ENCODE results near the gene KDELR3.
A peak's percentile ranks its signal among the peaks of the same experiment; 100 is the strongest.

The KDELR3 gene

DNA sequence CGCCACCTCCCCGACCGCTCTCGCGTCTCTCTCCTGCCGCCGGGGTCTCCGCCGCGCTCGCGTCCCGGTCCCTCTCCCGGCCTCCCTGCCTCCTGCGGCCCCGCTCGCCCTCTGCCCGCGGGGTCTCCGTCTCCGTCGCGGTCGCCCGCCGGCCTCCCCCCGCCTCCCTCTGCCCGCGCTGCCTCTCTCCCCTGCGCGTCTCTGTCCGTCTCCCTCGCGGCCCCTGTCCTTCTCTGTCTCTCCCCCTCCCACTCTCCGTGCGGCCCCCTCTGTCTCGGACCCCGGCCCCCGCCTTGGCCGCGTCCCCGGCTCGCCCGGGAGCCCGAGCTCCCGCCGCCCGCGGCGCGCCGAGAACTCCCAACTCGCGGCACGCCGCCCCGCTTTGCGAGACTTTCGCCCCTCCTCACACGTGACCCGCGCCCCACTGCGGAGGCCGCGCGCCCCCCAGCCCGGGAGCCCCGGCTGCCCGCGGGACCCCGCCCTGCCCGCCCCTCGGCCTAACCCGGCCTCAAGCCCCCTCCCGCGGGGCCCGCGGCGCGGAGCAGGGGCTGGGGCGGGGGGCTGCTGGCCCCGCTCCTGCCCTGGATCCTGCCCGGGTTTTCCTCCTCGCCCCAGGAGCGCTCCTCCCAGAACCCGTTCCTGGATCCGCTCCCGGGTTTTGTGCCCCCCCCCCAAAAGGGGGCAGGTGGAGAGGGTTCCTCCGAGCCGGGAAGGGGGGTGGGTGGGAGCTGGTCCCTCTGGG lies 12.2 kb upstream of the KDELR3 start:
- TF ChIP-seq, protein P1, sequence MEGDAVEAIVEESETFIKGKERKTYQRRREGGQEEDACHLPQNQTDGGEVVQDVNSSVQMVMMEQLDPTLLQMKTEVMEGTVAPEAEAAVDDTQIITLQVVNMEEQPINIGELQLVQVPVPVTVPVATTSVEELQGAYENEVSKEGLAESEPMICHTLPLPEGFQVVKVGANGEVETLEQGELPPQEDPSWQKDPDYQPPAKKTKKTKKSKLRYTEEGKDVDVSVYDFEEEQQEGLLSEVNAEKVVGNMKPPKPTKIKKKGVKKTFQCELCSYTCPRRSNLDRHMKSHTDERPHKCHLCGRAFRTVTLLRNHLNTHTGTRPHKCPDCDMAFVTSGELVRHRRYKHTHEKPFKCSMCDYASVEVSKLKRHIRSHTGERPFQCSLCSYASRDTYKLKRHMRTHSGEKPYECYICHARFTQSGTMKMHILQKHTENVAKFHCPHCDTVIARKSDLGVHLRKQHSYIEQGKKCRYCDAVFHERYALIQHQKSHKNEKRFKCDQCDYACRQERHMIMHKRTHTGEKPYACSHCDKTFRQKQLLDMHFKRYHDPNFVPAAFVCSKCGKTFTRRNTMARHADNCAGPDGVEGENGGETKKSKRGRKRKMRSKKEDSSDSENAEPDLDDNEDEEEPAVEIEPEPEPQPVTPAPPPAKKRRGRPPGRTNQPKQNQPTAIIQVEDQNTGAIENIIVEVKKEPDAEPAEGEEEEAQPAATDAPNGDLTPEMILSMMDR (IDR thresholded peaks at IDR 0.05; ENCODE audit: unreplicated experiment in 3 of 3): no peak
- Mint-ChIP-seq H3K4me1 (peaks cover 31% of the 10 kb centered on the region), H3K9me3 (no peaks in the 10 kb centered on the region), H3K27me3 (ENCODE audit: low read depth) (peaks cover 74% of the 10 kb centered on the region), H3K36me3 (ENCODE audit: low read depth) (no peaks in the 10 kb centered on the region), H3K4me3 (peak overlapping the region; percentile 77 to 82 (median 78)), H3K27ac (no peak overlapping the region)

DNA sequence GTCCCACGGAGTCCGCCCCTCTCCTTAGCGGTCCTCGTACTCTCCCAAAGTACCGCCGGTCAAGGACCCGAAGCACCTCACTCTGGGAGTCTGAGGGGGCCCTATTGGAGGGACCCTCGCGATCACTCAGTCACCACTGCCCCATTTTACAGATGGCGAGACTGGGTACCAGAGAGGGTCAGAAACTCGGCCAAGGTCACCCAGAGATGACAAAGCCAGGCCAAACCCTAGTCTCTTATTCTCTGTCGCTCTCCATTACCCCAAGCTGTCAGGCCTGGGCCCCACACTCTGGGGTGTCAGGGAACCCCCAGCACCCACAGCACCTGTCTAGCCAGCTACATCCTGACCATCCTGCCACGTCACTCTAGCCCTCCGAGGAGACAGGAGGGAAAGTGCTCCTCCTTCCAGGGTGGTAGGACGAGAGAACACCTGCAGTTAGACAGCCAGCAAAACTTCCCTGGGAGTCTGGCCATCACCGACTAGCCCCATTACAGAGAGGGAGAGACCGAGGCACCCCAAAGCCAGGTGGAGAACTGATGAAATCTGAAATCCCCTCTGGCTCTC lies 11.5 kb upstream of the KDELR3 start:
- H3K4me3 Mint-ChIP-seq: peak overlapping the region; percentile 77 to 82 (median 78)
- peak overlapping the region in 1 of 3 experiments; percentile 67 for H3K27ac Mint-ChIP-seq
- TF ChIP-seq, protein P1 (IDR thresholded peaks at IDR 0.05; ENCODE audit: unreplicated experiment in 3 of 3): no peak
- H3K4me1 Mint-ChIP-seq: peaks cover 31% of the 10 kb centered on the region
- no peaks in the 10 kb centered on the region for H3K9me3 Mint-ChIP-seq
- H3K36me3 Mint-ChIP-seq (ENCODE audit: low read depth): no peaks in the 10 kb centered on the region
- peaks cover 74% of the 10 kb centered on the region for H3K27me3 Mint-ChIP-seq (ENCODE audit: low read depth)

DNA sequence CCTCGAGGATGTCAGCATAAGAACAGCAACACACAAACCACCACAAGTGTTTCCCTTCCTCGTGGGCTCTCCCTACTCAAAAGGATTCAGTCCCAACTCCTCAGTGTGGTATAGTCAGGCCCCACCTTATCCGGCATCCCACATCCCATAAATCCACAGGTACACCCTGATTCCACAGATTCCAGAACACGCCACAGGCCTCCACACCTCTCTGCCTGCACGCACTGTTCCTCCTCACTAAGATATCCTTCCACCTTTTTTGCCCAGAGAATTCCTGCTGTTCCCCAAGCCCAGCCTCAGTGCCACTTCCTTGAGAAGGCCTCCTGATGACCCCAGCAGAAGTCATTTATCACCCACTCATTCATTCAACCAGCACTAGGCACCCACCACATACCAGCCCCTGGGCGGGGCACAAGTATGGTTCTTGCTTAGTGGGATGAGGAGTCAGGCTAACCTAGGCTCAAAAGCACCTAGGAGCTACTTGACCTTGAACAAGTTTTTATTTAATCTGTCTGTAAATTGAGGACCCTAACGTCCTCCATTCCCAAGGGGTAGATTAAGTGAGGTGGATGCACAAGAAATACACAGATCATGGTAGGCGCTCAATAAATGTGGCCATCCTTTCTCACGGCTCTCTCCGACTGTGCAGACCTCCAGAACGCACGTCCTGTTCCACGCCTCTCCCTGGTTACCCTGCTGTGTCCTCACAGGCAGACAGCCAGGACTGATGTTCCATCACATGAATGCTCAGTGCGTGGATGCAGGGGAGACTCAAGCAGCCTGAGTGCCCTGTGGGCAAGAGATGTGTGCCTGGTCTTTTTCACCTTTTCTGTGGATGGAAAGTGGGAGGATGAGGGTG lies 10.8 kb upstream of the KDELR3 start:
- H3K4me3 Mint-ChIP-seq: peak overlapping the region; percentile 77 to 82 (median 78)
- H3K36me3 Mint-ChIP-seq (ENCODE audit: low read depth): no peaks in the 10 kb centered on the region
- TF ChIP-seq, protein P1 (IDR thresholded peaks at IDR 0.05; ENCODE audit: unreplicated experiment in 3 of 3): no peak
- H3K9me3 Mint-ChIP-seq: no peaks in the 10 kb centered on the region
- peaks cover 31% of the 10 kb centered on the region for H3K4me1 Mint-ChIP-seq
- peaks cover 74% of the 10 kb centered on the region for H3K27me3 Mint-ChIP-seq (ENCODE audit: low read depth)
- H3K27ac Mint-ChIP-seq: peak overlapping the region in 2 of 3 experiments; percentile 18 to 67

DNA sequence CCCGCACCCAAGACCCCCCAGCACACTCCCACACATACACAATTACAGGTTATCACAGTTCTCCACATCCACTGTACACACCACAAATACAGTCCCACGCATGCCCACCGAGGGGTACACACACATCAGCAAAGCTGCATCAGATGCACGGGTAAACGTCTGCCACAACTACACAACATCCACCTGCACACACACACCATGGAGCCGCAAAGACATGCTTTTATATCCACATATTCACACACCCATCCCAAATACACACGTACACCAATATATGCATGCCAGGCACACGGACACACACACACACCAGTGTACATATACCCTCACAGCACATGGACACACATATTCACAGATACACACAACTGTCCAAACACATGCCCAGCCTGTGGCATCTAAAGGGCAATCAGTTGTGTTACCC lies 7.5 kb upstream of the KDELR3 start:
- no peaks in the 10 kb centered on the region for H3K36me3 Mint-ChIP-seq (ENCODE audit: low read depth)
- peak overlapping the region in 2 of 3 experiments; percentile 5 to 6 for H3K27ac Mint-ChIP-seq
- peaks cover 74% of the 10 kb centered on the region for H3K27me3 Mint-ChIP-seq (ENCODE audit: low read depth)
- TF ChIP-seq, protein P1 (IDR thresholded peaks at IDR 0.05; ENCODE audit: unreplicated experiment in 3 of 3): no peak
- H3K4me1 Mint-ChIP-seq: peaks cover 39% of the 10 kb centered on the region
- no peaks in the 10 kb centered on the region for H3K9me3 Mint-ChIP-seq
- H3K4me3 Mint-ChIP-seq: peak overlapping the region; percentile 1 to 36 (median 7)

DNA sequence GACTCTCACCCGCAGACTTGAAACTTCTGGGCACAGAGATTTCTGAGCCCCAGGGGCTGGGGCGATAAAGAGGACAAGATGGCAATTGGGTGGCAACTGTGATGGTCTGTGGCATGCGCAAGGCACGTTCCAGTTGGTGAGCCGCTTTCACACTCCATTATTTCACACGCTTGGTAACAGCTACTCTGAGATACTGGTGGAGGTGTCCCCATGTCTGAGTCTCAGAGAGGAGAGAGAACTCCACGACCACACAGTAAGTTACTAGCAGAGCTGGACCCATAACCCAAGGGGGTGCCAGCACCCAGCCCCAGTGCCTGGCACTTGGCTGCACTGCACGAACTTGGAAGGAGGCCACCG lies 6.9 kb upstream of the KDELR3 start:
- no peaks in the 10 kb centered on the region for H3K9me3 Mint-ChIP-seq
- H3K4me1 Mint-ChIP-seq: peaks cover 39% of the 10 kb centered on the region
- no peaks in the 10 kb centered on the region for H3K36me3 Mint-ChIP-seq (ENCODE audit: low read depth)
- H3K4me3 Mint-ChIP-seq: peak overlapping the region in 1 of 3 experiments; percentile 62
- H3K27ac Mint-ChIP-seq: no peak overlapping the region
- TF ChIP-seq, protein P1 (IDR thresholded peaks at IDR 0.05; ENCODE audit: unreplicated experiment in 3 of 3): no peak
- peaks cover 74% of the 10 kb centered on the region for H3K27me3 Mint-ChIP-seq (ENCODE audit: low read depth)

Data from nephron (organoid).